ENCODE measurements around the gene TTC29. TPM values are rescaled to one million over a fixed set of nuclear protein-coding genes. Genes with fewer than 3 reads are reported as not detected.
"Not testable (repeated sequence)": the region's sequence is repeated elsewhere in the genome, so short reads cannot be mapped to it uniquely, and the experiment has no call there.

Gene TTC29
- polyA plus RNA-seq, 3 donors from 2014 or later = not detected

DNA sequence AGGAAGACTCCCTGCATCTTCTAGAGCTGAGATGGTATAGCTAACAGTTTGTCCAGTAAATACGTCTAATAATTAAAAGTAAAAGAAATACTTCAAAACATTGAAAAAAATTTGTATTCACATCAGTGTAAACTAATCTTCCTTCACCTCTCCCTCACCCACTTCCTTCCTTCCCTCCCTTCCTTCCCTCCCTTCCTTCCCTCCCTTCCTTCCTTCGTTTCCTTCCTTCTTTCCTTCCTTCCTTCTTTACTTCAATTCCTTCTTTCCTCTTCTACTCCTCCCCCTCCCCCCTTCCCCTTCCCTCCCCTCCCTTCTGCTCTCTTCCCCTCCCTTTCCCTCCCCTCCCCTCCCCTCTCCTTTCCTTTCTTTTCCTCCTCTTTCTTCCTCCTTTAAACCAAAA, 203.2 kb downstream of the TTC29 start:
- Mint-ChIP-seq H3K36me3 (no peaks in the 10 kb centered on the region), H3K27me3 (ENCODE audit: low read depth in 3 of 3) (peaks cover 0 to 3% (median 2%) of the 10 kb centered on the region in 3 donors), H3K27ac (no peak overlapping the region), H3K9me3 (peaks cover 0 to 14% (median 0%) of the 10 kb centered on the region in 6 donors), H3K4me1 (no peaks in the 10 kb centered on the region), H3K4me3 (no peak overlapping the region)
- no peak for DNase-seq

DNA sequence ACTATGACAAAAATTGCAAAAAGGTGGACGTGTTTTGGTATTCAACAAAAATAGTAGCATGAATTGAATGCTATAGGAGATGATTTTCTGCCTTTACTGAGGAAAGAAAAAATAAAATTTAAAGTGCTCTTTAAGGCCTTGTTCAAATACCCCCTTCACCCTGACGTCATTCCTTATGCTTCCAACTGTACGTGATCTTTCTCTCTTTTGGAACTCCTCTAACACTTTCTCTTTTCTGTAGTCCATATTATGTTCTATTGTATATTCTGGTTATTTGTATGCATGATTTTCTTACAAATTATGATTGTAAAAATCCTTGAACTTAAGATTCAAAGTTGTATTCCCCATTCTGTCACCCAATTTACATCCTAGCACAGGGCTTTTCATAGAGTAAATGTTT, 206.5 kb downstream of the TTC29 start:
- DNase-seq = no peak
- H3K36me3 Mint-ChIP-seq = no peaks in the 10 kb centered on the region
- peaks cover 0 to 4% (median 2%) of the 10 kb centered on the region in 3 donors for H3K27me3 Mint-ChIP-seq (ENCODE audit: low read depth in 3 of 3)
- no peaks in the 10 kb centered on the region for H3K4me1 Mint-ChIP-seq
- H3K27ac Mint-ChIP-seq = no peak overlapping the region
- peaks cover 0 to 10% (median 2%) of the 10 kb centered on the region in 6 donors for H3K9me3 Mint-ChIP-seq
- H3K4me3 Mint-ChIP-seq = no peak overlapping the region

DNA sequence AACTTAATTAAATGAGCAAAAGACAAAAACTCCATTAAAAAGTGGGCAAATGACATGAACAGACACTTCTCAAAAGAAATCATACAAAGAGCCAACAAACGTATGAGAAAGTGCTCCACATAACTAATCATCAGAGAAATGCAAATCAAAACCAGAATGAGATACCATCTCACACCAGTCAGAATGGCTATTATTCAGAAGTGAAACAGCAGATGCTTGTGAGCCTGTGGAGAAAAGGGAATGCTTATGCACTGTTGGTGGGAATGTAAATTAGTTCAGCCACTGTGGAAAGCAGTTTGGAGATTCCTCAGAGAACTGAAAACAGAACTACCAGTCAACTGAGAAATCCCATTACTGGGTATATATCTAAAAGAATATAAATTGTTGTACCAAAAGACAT, 222.1 kb downstream of the TTC29 start:
- H3K4me1 Mint-ChIP-seq; H3K4me3 Mint-ChIP-seq; H3K27ac Mint-ChIP-seq; H3K9me3 Mint-ChIP-seq; H3K27me3 Mint-ChIP-seq (ENCODE audit: low read depth in 3 of 3); H3K36me3 Mint-ChIP-seq; DNase-seq: not testable (repeated sequence)

DNA sequence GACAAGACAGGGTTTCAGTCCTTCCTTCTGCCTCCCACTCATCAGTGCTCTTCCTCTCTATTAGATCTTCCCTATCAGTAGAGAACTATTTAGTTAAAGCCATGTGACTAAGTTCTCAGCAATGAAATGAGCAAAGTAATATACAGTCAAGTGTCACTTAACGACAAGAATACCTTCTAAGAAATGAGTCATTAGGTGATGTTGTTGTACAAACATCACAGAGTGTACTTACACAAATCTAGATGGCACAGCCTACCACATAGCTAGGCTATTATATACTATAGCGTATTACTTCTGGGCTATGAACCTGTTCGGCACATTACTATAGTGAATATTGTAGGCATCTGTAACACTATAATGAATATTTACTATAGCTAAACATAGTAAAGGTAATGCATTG, 235.7 kb downstream of the TTC29 start:
- no peaks in the 10 kb centered on the region for H3K27me3 Mint-ChIP-seq (ENCODE audit: low read depth in 3 of 3)
- no peak overlapping the region for H3K27ac Mint-ChIP-seq
- no peaks in the 10 kb centered on the region for H3K36me3 Mint-ChIP-seq
- H3K4me3 Mint-ChIP-seq = no peak overlapping the region
- H3K9me3 Mint-ChIP-seq = peaks cover 0 to 2% (median 0%) of the 10 kb centered on the region in 6 donors
- no peaks in the 10 kb centered on the region for H3K4me1 Mint-ChIP-seq
- DNase-seq = no peak

DNA sequence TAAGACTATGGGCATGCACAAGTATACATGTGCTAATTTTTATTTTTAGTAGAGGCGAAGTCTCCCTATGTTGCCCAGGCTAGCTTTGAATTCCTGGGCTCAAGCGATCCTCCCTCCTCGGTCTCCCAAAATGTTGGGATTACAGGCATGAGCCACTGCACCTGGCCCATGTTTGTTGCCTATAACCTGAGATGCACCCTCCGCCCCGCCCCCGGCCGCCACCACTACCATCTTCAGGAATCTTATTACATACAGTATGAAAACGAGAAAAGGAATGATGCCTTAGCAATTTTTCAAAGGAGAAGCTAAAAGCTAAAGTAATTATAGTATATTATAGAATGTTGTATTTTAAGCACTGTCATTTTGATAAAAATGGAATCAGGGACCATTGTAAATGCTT, 245.8 kb downstream of the TTC29 start:
- Mint-ChIP-seq H3K4me3 (no peak overlapping the region), H3K4me1 (no peaks in the 10 kb centered on the region), H3K36me3 (no peaks in the 10 kb centered on the region), H3K27ac (no peak overlapping the region), H3K9me3 (peaks cover 0 to 5% (median under 1%) of the 10 kb centered on the region in 6 donors), H3K27me3 (ENCODE audit: low read depth in 3 of 3) (peaks cover 0 to 9% (median 0%) of the 10 kb centered on the region in 3 donors)
- DNase-seq = no peak

DNA sequence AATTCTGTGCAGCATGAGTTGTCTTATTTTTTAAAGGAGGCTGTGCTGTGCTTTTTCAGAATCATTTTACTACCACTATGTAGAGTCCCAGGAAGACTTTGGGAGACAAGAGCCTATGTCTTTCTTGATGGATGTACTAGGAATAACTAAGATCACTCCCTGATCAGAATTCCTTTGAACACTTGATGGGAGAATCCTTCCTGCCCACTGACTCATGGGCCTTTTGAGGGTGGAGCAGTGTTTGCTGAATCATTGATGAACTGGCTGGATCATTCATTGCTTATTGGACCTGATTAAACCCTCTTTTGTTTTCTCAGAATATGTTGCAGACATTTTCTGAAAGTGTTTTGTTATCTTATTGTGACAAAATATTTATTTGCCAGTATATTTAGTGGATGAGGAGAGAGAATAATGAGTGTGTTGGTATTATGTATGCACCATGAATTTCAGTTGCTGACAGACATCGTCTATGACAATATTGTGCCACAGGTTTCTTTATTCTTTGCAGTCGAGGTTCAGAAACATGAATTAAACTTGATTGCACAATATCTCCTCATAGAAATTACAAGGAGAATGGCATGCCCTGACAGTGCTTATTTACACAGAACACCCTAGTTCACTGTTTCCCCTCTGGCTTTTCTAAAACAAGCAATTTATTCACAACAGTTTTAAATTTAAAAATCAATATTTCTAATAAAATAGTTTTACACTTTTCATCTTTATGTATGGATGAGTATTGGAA, 270.7 kb downstream of the TTC29 start:
- Mint-ChIP-seq H3K27me3 (ENCODE audit: low read depth in 3 of 3) (peaks cover 0 to 7% (median 4%) of the 10 kb centered on the region in 3 donors), H3K36me3 (no peaks in the 10 kb centered on the region), H3K4me3 (no peak overlapping the region), H3K27ac (no peak overlapping the region), H3K9me3 (peaks cover 0 to 16% (median 0%) of the 10 kb centered on the region in 6 donors), H3K4me1 (no peaks in the 10 kb centered on the region)
- DNase-seq = no peak

DNA sequence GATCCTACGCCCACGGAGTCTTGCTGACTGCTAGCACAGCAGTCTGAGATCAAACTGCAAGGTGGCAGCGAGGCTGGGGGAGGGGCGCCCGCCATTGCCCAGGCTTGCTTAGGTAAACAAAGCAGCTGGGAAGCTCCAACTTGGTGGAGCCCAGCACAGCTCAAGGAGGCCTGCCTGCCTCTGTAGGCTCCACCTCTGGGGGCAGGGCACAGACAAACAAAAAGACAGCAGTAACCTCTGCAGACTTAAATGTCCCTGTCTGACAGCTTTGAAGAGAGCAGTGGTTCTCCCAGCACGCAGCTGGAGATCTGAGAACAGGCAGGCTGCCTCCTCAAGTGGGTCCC, 281.7 kb downstream of the TTC29 start:
- not testable (repeated sequence) for H3K36me3 Mint-ChIP-seq; H3K27me3 Mint-ChIP-seq (ENCODE audit: low read depth in 3 of 3); DNase-seq; H3K4me1 Mint-ChIP-seq; H3K9me3 Mint-ChIP-seq; H3K27ac Mint-ChIP-seq; H3K4me3 Mint-ChIP-seq

DNA sequence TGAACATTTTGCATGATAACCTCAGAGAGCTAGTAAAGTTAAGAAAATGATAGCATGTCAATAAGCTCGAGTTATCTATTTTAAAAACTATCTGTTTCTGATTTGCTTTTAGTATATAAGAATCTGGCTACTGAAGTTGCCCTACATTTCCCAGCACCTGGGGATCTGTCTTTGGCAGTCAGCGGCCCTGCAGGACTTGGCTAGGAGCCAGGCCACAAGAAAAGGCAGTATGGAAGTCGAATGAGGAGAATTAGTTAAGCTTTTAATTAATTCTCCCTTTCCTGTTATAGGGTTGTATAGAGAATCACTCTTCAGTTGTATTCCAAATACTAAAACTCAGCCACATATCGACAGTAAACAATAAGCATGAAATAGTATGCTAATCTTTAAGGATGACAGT, 284.3 kb downstream of the TTC29 start:
- H3K27me3 Mint-ChIP-seq (ENCODE audit: low read depth in 3 of 3) = peaks cover 0 to 6% (median 0%) of the 10 kb centered on the region in 3 donors
- DNase-seq = no peak
- no peaks in the 10 kb centered on the region for H3K4me1 Mint-ChIP-seq
- H3K36me3 Mint-ChIP-seq = peaks cover 0 to 3% (median 0%) of the 10 kb centered on the region in 3 donors
- H3K9me3 Mint-ChIP-seq = peaks cover 2 to 16% (median 5%) of the 10 kb centered on the region in 6 donors
- H3K4me3 Mint-ChIP-seq = no peak overlapping the region
- no peak overlapping the region for H3K27ac Mint-ChIP-seq
